ENCODE results near the gene ANAPC7. TPM values are rescaled to one million over a fixed set of nuclear protein-coding genes. Genes with fewer than 3 reads are reported as not detected.

ANAPC7 gene, protein sequence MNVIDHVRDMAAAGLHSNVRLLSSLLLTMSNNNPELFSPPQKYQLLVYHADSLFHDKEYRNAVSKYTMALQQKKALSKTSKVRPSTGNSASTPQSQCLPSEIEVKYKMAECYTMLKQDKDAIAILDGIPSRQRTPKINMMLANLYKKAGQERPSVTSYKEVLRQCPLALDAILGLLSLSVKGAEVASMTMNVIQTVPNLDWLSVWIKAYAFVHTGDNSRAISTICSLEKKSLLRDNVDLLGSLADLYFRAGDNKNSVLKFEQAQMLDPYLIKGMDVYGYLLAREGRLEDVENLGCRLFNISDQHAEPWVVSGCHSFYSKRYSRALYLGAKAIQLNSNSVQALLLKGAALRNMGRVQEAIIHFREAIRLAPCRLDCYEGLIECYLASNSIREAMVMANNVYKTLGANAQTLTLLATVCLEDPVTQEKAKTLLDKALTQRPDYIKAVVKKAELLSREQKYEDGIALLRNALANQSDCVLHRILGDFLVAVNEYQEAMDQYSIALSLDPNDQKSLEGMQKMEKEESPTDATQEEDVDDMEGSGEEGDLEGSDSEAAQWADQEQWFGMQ
- total RNA-seq: 13.3 and 26.8 TPM in 2 replicates

DNA sequence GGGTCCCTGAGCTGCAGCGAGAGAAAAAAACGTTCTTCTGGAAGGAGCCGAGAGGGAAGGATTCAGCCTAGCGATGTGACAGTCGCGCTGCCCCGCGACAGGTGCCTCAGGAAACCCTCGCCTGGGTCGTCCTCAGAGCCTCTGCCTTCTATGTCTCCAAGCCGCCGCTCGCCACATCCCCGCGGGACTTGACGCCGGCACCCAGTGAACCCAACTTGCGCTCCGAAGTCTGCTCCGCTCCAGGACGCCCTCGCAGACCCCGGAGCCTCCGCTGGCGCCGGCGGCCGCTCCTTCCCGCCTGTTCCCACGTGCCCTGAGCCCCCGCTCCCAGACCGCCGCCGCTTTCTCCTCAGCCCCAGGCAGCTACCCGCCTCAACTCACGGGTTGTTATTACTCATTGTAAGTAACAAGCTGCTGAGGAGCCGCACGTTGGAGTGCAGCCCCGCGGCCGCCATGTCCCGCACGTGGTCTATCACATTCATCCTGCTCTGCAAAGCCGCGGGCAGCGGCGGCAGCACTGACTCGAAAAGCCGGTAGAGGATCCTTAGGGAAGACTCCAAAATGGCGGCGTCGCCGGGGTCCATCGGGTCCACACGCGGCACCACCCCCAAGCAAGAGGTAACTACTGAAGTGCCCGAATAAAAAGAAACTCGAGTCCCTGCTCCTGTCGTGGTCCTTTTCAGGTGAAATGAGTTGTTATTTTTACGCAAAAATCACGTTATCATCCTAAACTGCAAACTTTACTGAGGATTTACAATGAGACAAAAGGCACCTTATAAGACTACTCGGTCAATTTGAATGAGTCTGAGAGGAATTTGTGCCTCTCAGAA lies at the start of gene ANAPC7:
Gene ANAPC7 (minus strand): TSS at position 563 of the 830 bp plus-strand sequence. CDS start 81 bp downstream, at position 482.

DNA sequence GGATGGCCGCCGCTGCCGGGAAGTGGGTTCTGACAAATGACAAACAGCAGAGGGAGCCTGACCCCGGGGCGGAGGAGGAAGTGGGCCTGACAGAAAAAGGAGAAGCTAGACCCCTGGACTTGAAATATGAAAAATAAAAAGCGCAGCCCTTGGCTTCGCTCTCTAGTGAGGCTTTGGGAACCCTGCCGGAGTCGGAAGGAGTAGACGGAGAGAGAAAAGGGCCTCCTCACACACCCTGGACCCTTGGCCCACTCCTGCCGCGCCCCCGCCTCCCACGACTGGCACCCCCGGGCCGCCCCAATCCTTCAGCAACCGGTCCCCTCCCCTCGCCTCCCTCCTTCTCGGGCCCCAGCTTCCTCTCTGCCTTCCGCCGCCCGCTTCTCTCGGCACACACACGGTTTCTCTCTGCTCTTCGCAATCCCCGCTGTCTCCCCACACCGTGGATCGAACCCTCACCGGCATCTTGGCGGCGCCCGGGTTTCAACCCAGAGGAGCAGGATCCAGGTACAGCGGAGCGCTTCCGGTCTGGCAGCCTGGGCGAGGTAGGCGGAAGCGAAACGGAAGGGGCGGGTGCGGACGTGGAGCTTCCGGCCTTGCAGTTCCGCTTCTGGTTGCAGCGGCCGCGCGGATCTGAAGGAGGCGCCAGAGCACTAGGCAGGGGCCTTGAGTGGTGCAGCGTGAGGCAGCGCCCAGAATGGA lies 46.4 kb upstream of the ANAPC7 start, which contains the start of gene ARPC3:
Gene ARPC3 (minus strand): TSS at position 539 of the 699 bp plus-strand sequence. CDS start 77 bp downstream, at position 462.

Small RNA genes lying within 50 kb of the gene (small RNA-seq; reads per million reads assigned to genes)
- gene RN7SL769P: not detected

Other genes starting within 250 kb of the ANAPC7 start
- gene ATP2A2, start 122.5 kb downstream of the ANAPC7 start, total RNA-seq: 99.7 and 141 TPM in 2 replicates
- gene ARPC3, start 46.6 kb upstream of the ANAPC7 start, total RNA-seq: 212 and 303 TPM in 2 replicates
- 10.1 and 15.7 TPM in 2 replicates for gene GPN3, start 64.5 kb upstream of the ANAPC7 start, total RNA-seq
- gene FAM216A, start 65.1 kb upstream of the ANAPC7 start, total RNA-seq: 6.5 and 7.9 TPM in 2 replicates
- gene VPS29, start 98.4 kb upstream of the ANAPC7 start, total RNA-seq: 40.4 and 60.0 TPM in 2 replicates
- gene RAD9B, start 98.6 kb upstream of the ANAPC7 start, total RNA-seq: 0.11 and 0.39 TPM in 2 replicates
- gene PPTC7, start 179.6 kb upstream of the ANAPC7 start, total RNA-seq: 4.3 and 8.9 TPM in 2 replicates
- gene TCTN1, start 210.4 kb upstream of the ANAPC7 start, total RNA-seq: 41.2 and 41.6 TPM in 2 replicates

Measured in placental epithelial cell (primary cell).